HepG2 (cell line): ENCODE measurements around the gene ADGRL3. TPM values are rescaled to one million over a fixed set of nuclear protein-coding genes. Genes with fewer than 3 reads are reported as not detected.

Source experiments
- DR1 ChIP-seq: sonication (generic); formaldehyde crosslinking; IDR thresholded peaks from 2 replicates; pipeline ENCODE4 v1.8.0; 2021; ENCODE audit warnings: mild to moderate bottlenecking, missing genetic modification reagents, inconsistent platforms
- SAP130 ChIP-seq: IDR thresholded peaks from 2 replicates; pipeline ENCODE4 v1.6.1; 2016; ENCODE audit warnings: low read depth
- SRY ChIP-seq: sonication (generic); formaldehyde crosslinking; IDR thresholded peaks from 2 replicates; pipeline ENCODE4 v1.8.0; 2022; ENCODE audit warnings: mild to moderate bottlenecking, missing genetic modification reagents
- ZNF761 ChIP-seq: sonication (generic); formaldehyde crosslinking; conservative IDR thresholded peaks from 2 replicates; pipeline ENCODE4 v1.4.0; 2020; ENCODE audit warnings: mild to moderate bottlenecking, missing genetic modification reagents
- ZNF781 ChIP-seq: sonication (generic); formaldehyde crosslinking; IDR thresholded peaks from 2 replicates; pipeline ENCODE4 v1.5.1; 2020; ENCODE audit warnings: borderline replicate concordance, mild to moderate bottlenecking, missing genetic modification reagents; ENCODE audit errors: not compliant biosample characterization
- polyA plus RNA-seq, 8 experiments: library from polyadenylated mRNA; depleted of rRNA in 3 of 8; stranded (reverse) in 7 of 8; unstranded in 1 of 8; fragments of >200 nt; fragmentation: Illumina TruSeq in 4 of 8; extraction: Trizol in 4 of 8; gene quantifications; 2 replicates each; pipeline versions ENCODE4 v1.2.1 to v1.2.3, GENCODE V29; 2011 to 2016; ENCODE audit warnings: low read depth in 4 of 8, missing spikeins in 1 of 8, mixed read lengths in 1 of 8; ENCODE audit not compliant: insufficient read depth in 1 of 8
- total RNA-seq, 5 experiments: library from RNA; depleted of rRNA; stranded (reverse); fragments of >200 nt; fragmentation: Illumina TruSeq; extraction: Trizol; gene quantifications; 2 replicates each; pipeline ENCODE4 v1.2.3, GENCODE V29; 2016; ENCODE audit warnings: low read depth in 1 of 5
- TF ChIP-seq, protein P1 (sequence below): sonication (generic); formaldehyde crosslinking; IDR thresholded peaks from 2 replicates; pipeline ENCODE4 v1.4.0; 2020; ENCODE audit warnings: missing genetic modification reagents, borderline replicate concordance
- TF ChIP-seq, protein P2 (sequence below): sonication (generic); formaldehyde crosslinking; IDR thresholded peaks from 2 replicates; pipeline ENCODE4 v1.4.0; 2020; ENCODE audit warnings: missing genetic modification reagents, borderline replicate concordance
- TF ChIP-seq, protein P3 (sequence below): IDR thresholded peaks from 2 replicates; pipeline ENCODE4 v1.6.1; 2016; ENCODE audit warnings: missing compliant biosample characterization, missing genetic modification reagents, borderline replicate concordance

ADGRL3 gene
- total and polyA plus RNA-seq, 2 of the 13 experiments (the other 11 are each of a cell fraction or from before 2014, with no cell fraction given), result 0.04 to 0.05 TPM

DNA sequence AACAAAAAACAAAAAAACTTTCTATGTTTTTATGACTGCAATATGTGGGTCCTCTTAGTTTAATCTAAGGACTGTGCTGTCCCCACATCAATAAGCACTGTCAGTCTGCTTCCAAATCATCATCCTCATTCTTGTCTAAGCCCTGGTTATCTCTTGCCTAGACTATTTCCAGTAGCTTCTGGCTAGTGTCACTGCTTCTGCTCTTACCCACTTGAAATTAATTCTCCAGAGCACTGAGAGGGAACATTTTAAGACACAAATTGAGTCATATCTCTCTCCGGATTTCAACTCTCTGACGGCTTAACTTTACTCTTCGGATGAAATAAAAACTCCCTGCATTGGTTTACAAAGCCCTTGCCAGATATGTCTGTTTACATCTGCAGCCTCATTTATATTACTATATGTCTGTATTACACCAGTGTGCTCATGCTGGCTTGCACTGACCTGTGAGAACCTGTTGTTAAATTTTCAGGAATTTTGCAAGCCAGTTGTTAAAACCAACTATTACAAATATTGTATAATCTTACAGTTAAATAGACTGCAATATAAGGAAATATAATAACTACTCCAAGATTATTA is 345.9 kb downstream of the ADGRL3 start (continued):
- TF ChIP-seq, protein P1, sequence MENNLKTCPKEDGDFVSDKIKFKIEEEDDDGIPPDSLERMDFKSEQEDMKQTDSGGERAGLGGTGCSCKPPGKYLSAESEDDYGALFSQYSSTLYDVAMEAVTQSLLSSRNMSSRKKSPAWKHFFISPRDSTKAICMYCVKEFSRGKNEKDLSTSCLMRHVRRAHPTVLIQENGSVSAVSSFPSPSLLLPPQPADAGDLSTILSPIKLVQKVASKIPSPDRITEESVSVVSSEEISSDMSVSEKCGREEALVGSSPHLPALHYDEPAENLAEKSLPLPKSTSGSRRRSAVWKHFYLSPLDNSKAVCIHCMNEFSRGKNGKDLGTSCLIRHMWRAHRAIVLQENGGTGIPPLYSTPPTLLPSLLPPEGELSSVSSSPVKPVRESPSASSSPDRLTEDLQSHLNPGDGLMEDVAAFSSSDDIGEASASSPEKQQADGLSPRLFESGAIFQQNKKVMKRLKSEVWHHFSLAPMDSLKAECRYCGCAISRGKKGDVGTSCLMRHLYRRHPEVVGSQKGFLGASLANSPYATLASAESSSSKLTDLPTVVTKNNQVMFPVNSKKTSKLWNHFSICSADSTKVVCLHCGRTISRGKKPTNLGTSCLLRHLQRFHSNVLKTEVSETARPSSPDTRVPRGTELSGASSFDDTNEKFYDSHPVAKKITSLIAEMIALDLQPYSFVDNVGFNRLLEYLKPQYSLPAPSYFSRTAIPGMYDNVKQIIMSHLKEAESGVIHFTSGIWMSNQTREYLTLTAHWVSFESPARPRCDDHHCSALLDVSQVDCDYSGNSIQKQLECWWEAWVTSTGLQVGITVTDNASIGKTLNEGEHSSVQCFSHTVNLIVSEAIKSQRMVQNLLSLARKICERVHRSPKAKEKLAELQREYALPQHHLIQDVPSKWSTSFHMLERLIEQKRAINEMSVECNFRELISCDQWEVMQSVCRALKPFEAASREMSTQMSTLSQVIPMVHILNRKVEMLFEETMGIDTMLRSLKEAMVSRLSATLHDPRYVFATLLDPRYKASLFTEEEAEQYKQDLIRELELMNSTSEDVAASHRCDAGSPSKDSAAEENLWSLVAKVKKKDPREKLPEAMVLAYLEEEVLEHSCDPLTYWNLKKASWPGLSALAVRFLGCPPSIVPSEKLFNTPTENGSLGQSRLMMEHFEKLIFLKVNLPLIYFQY (CRISPR knock-in tag), result no peak
- no peak for TF ChIP-seq ZNF761 (CRISPR knock-in tag)
- no peak for TF ChIP-seq DR1
- no peak for TF ChIP-seq SRY
- TF ChIP-seq, protein P2, sequence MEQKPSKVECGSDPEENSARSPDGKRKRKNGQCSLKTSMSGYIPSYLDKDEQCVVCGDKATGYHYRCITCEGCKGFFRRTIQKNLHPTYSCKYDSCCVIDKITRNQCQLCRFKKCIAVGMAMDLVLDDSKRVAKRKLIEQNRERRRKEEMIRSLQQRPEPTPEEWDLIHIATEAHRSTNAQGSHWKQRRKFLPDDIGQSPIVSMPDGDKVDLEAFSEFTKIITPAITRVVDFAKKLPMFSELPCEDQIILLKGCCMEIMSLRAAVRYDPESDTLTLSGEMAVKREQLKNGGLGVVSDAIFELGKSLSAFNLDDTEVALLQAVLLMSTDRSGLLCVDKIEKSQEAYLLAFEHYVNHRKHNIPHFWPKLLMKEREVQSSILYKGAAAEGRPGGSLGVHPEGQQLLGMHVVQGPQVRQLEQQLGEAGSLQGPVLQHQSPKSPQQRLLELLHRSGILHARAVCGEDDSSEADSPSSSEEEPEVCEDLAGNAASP (CRISPR knock-in tag), result no peak
- no peak for TF ChIP-seq SAP130 (CRISPR knock-in tag)
- TF ChIP-seq ZNF781, result no peak
- TF ChIP-seq, protein P3, sequence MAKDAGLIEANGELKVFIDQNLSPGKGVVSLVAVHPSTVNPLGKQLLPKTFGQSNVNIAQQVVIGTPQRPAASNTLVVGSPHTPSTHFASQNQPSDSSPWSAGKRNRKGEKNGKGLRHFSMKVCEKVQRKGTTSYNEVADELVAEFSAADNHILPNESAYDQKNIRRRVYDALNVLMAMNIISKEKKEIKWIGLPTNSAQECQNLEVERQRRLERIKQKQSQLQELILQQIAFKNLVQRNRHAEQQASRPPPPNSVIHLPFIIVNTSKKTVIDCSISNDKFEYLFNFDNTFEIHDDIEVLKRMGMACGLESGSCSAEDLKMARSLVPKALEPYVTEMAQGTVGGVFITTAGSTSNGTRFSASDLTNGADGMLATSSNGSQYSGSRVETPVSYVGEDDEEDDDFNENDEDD (CRISPR knock-in tag), result no peak
